HG03108 (cell line): ENCODE measurements around the gene BTD.
"Not testable (repeated sequence)": the region's sequence is repeated elsewhere in the genome, so short reads cannot be mapped to it uniquely, and the experiment has no call there.

Experiments
- ATAC-seq: cut with Tn5 transposase; IDR thresholded peaks from one replicate; pipeline ENCODE4 v1.9.1; 2021; ENCODE audit warnings: moderate library complexity; ENCODE audit not compliant: unreplicated experiment

The BTD gene

DNA sequence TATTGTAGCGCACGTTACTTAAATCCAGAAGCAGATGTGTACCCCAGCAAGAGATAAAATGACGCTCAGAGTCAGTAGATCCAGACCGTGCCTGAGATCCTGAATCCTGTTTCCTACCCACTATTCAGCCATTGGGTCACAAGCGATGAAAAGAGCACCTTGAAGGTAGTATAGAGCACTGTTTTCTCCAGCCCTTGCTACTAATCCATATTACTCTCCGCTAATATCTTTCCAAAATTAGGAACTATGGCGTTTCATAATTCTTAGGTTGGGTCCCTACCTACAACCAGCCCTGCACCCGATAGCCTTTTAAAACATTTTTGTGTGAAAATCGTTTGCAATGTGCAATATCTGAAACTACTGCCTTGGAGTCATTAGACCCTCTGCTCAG is 596 bp downstream of the BTD start:
- ATAC-seq: peak; percentile 4

- ATAC-seq: not testable (repeated sequence)
Measured at GRCh38 chr3:15602816-15603215, 1.3 kb downstream of the BTD start.

GRCh38 chr3:15604584-15604983 is 3.0 kb downstream of the BTD start:
- ATAC-seq: not testable (repeated sequence)

DNA sequence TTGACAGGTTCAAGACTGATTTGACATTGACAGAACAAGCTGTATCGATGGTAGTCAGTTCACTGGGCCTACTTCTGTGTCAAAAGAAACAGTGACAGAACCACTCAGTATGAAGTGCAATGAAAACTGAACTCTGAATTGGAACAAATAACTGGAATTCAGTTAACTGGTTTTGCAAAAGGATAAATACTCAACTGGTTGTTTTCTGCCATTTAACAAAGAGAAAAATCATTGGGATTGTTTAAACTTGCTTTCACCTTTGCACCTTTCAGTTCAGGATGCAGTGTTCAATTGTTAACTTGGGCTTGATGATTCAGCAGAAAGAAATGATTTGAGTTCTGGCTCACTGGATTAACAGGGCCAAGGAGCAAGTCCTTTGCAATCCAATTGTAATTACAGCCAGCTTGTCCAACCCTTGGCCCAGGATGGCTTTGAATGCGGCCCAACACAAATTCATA is 4.9 kb downstream of the BTD start:
- no peak for ATAC-seq

DNA sequence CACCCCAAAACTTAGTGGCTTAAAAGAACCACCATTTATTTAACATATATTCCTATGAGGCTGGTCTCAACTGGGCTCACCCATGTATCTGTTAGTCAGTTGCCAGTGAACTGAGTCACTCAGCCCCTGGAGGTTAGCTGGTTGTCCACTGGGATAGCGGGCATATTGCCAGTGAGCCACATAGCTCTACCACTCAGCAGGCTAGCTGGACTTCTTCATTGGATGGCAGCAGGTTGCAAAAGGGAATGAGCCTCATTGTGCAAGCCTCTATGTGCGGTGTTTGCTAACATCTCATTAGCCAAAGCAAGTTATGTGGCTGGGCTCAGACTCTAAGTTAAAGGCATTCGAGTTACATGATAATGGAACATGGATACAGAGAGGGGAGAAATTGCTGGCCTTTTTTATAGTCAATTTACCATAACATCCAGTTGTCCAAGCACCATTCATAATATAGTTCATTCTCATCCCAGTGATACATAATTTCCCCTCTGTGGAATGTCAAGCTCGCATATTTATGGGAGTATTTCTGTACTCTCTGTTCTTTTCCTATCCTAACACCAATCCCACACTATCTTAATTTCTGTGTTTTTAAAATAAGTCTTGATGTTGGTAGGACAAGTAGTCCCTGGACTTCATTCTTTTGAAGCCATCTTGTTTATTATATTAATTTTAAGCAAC is 8.7 kb downstream of the BTD start:
- no peak for ATAC-seq

GRCh38 chr3:15611018-15611417 is 9.5 kb downstream of the BTD start:
- ATAC-seq: no peak

- no peak for ATAC-seq
Measured at GRCh38 chr3:15612001-15612400, 10.5 kb downstream of the BTD start.

DNA sequence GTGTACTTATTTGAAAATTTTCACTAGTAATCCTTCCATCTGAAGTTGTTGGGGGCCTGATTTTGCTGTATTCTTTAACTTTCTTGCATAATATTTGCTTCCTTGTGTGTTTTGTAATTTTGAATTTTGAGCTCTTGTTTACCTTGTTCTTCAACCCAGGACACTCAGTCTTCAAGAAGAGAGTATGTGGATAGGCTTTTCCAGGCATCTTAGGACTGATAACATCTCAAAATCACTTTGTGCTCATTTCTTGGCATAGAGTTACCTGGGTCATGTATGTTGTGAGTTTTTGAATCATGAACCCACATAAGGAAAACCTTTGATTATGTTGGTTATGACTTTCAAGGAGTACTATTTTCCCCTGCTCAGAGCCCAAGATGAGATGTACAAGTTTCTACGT is 13.4 kb downstream of the BTD start:
- no peak for ATAC-seq

- ATAC-seq: no peak
Measured at GRCh38 chr3:15616053-15616452, 14.5 kb downstream of the BTD start.

DNA sequence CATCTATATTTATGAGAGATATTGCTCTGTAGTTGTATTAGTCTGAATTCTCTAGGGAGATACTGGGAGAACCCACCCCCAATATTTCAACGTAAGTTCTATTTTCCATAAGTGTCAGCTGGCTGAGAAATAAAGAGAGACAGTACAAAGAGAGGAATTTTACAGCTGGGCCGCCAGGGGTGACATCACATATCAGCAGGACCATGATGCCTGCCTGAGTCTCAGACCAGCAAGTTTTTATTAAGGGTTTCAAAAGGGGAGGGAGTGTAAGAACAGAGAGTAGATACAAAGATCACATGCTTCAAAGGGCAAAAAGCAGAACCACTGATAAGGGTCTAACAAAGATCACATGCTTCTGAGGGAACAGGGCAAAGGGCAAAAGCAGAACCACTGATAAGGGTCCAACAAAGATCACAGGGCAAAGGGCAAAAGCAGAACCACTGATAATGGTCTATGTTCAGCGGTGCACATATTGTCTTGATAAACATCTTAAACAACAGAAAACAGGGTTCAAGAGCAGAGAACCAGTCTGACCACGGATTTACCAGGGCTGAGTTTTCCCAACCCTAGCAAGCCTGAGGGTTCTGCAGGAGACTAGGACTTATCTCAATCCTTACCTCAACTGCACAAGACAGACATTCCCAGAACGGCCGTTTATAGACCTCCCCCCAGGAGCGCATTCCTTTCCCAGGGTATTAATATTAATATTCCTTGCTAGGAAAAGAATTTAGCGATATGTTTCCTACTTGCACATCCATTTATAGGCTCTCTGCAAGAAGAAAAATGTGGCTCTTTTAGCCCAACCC is 18.3 kb downstream of the BTD start:
- ATAC-seq: not testable (repeated sequence)

DNA sequence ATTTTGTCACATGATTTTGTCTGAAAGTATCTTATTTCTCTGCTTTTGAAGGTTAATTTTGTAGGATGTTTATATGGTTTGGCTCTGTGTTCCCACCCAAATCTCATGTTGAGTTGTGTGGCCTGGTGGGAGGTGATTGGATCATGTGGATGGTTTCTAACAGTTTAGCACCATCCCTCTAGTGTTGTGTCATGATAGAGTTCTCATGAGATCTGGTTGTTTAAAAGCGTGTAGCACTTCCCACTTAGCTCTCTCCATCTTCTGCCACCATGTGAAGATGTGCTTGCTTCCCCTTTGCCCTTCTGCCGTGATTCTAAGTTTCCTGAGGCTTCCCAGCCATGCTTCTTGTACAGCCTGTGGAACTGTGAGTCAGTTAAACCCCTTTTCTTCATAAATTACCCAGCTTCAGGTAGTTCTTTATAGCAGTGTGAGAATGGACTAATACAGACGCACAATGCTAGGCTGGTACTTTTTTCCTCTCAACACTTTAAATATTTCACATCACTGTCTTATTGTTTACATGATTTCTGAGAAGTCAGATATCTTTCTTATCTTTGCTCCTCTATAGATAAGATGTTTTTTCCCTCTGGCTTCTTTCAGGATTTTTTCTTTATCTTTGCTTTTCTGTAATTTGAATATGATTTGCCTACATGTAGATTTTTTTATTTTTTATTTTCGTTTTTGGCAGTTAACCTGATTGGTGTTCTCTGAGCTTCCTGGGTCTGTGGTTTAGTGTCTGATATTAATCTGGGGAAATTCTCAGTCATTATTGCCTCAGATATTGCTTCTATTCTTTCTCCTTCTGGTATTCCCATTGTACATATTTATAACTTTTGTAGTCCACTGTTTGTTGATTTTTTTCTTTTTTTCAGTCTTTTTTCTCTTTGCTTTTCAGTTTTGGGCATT is 22.2 kb downstream of the BTD start:
- no peak for ATAC-seq

- no peak for ATAC-seq
Measured at GRCh38 chr3:15628967-15629366, 27.4 kb downstream of the BTD start.

DNA sequence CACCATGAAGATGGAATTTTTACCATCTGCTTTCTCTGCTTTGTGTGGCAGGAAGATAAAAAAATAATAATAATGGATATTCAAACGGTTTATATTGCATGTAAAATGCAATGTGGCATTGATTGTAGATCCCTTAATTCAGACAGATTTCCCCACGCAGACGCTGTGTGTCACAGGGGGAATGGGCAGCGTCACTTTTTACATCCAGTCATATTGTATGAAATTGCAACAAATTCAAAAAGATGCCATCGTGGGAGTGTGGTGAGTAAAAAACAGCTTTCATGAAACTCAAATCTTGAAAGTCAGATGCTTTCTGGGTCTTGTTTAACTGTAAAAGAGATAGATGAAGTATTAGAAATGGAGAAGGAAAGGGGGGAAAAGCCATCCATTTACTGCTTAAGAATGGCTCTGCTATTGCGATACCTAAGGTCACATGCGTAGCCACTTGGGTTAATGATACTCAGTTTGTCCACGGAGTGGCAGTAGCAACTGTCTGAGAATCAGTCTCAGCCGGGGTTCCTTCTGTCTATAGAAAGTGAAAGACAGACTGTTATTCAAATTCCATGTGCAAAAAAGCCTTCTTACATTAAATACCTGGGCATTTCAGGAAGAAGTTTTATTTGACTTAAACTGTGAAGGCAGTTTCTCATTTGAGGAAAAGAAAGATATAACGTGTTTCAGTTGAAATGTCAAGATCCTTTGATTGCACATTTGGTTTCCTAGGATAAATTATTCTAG is 28.5 kb downstream of the BTD start:
- ATAC-seq: peak; percentile 93

GRCh38 chr3:15630646-15631350 is 29.3 kb downstream of the BTD start:
- peak; percentile 32 for ATAC-seq

DNA sequence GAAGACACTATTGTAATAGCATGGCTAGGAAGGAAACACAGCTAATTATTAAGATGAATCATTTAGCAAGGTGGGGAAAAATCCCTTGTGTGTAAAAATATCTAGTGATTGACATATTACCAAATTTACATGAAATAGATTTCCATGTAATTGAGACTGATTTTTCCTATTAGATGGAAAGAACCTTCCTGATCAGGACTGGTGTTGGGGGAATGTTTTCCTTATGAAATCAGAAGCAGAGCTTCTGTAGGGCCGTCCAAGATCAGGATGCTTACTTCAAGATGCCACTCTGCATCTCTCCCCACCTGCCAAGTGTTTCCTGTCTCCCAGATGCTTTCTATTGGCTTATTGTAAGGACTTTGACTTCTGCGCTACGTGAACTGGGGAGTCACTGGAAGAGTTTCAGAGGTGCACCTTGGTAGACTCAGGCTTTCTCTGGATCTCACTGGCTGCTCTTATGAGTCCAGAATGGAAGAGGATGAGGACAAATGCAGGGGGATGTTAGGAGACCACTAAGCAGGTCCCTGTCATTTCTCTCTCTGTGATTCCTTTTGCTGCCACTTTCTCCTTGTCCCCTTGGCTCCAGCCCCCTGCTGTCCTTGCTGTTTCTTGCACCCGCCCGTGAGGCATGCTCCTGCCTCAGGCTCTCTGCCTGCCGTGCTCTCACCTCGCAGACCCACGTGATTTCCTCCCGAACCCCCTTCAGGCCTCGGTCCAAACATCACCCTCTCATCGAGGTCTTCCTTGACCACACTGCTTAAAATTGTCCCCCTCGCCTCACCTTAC is 30.1 kb downstream of the BTD start:
- no peak for ATAC-seq

- no peak for ATAC-seq
Measured at GRCh38 chr3:15632212-15632580, 30.7 kb downstream of the BTD start.

GRCh38 chr3:15633159-15633558 is 31.6 kb downstream of the BTD start:
- ATAC-seq: no peak

GRCh38 chr3:15633766-15634598 is 32.4 kb downstream of the BTD start:
- ATAC-seq: no peak
